GM18507 (cell line): ENCODE measurements around the gene PMFBP1.
"Not testable (repeated sequence)": the region's sequence is repeated elsewhere in the genome, so short reads cannot be mapped to it uniquely, and the experiment has no call there.

Experiments
- DNase-seq: peaks from one replicate; pipeline ENCODE4 v3.0.0; 2011; ENCODE audit warnings: low read depth; ENCODE audit not compliant: insufficient read length; ENCODE audit errors: extremely low spot score
- FAIRE-seq: peaks from 2 replicates; lab custom pipeline; 2011; peaks lifted over from hg19 to GRCh38; lab: Jason Lieb, UNC

The PMFBP1 gene

GRCh38 chr16:72076991-72077706 lies 94.8 kb downstream of the PMFBP1 start:
- not testable (repeated sequence) for FAIRE-seq, DNase-seq

- not testable (repeated sequence) for FAIRE-seq, DNase-seq
Observed at GRCh38 chr16:72075067-72075466, 96.9 kb downstream of the PMFBP1 start.

- FAIRE-seq (no peak), DNase-seq (no peak)
Observed at GRCh38 chr16:72073560-72074230, 98.3 kb downstream of the PMFBP1 start.

DNA sequence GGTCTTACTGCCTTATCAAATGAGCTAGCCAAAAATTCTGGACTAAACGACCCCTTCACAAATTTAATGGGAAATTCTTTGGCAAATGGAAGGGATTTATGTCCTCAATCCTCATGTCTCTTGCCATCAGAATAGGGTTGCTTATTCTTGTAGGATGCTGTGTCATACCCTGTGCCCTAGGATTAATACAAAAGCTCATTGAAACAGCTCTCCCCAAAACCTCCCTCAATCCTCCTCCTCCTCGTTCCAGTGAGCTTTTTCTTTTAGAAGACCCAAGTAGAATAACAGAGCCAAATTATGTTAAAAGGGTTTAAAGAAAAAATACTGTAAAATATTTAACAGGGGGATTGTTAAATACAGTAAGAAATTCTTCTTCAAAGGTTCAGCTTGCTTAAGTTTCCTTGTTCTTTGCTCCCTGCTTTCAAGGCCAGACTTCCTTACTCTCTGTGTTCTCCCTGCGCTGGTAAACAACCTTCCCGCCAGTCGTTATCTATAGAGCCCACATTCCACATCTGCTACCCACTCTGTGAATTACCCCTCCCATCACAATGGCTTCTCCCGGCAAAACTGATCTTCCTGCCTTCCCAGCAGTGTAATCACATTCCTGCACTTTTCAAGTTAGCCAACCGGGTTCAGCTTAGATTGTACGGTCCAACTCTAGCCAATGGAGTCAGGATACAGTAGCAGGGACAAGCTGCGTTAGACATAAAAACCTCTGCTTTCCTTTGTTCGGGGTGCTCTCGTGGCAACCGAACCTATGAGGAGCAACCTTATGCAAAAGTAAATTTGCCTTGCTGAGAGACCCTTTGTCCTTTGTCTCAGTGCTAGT lies 99.2 kb downstream of the PMFBP1 start:
- no peak for DNase-seq
- FAIRE-seq = no peak
